HG02798 (cell line): ENCODE measurements around the gene ABI1.
"Not testable (repeated sequence)": the region's sequence is repeated elsewhere in the genome, so short reads cannot be mapped to it uniquely, and the experiment has no call there.

ENCODE experiments used
- ATAC-seq: cut with Tn5 transposase; IDR thresholded peaks from one replicate; pipeline ENCODE4 v1.9.1; 2021; ENCODE audit warnings: mild to moderate bottlenecking; ENCODE audit not compliant: unreplicated experiment, poor library complexity

ABI1 gene

DNA sequence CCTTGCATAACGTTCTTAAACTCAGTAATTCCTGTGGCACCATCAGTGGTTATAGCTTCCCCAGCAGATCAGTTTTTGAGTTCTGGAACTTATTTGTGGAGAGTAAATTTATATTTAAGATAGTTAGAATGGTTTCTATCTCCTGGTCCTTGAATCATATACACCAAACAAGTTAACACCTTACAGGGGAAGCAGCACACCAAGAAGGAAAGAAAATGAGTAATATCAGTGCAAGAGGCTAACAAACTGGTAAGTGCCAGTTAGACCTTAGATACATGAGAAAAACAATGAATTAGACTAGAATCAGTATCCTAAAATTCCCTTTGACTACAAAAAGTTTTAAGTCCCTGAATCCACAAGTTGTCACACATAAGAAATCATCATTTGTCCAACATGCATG is 54.2 kb downstream of the ABI1 start:
- no peak for ATAC-seq

DNA sequence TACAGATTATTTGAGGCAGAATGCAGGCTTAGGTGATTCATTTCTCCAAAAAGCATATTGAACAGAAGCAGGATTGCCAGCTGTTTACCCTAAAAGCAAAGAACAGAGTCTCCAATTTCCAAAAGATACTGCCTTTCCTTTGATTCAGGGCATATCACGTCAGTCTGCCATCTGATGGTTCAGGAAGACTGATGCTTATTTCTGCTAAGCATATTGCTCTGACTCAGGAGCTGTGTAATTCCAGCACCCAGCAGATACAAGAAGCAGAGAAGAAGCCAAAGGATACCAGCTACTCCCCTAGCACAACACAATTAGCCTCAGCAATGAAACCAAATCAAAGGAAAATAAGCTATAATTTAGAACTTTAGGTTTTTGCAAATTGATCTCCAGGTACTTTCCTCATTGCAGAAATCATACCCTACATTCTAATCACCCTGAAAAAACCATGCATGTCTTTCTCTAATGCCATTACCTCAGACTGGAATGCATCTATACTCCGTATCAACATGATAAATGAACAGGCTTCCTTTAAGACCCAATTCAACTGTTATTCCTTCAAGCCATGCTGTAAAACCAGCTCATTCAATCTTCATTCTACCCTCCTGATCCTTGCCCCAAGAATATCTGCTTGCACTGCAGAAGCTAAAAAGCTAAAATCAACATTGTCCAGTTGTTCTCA is 55.1 kb downstream of the ABI1 start:
- no peak for ATAC-seq

DNA sequence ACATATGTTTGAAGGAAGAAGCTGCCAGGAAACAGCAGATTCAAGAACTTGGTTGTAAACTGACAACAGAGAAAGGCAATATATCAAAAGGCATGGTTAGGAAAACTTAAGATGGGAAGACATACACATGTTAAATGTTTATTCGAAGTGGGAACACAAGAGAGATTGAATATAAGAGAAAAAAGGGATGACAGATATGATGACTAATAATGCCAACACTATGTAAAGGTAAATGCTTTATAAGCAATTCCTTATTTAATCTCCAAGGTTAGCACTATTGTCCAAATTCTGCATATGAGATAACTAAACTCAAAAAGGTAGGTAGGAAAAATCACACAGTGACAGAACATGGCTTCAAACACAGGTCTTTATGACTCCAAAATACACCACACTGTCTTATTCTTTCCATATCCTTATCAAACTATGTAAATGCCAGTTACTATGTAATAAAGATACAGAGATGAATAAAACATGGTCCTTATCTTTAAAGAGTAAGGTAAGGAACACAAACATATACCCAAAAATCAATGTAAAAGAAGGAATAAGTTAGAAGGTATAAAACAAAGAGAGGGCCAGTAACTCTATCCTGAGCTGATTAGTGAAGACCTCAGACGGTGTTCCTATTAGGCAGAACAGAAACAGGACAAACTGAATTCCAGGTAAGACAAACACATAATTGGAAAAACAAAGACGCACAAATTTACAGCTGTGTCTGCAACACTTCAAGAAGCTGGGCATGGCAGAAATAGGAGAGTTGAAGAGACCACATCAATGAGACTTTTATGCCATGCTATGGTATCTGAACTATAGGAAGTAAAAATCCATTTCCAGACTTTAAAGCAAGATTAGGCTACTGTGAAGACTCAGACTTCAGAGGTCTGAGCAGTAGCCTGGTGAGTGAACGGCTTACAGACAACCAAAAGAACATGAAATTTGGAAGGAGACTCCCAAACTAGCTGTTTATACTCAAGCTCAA is 56.1 kb downstream of the ABI1 start:
- no peak for ATAC-seq

DNA sequence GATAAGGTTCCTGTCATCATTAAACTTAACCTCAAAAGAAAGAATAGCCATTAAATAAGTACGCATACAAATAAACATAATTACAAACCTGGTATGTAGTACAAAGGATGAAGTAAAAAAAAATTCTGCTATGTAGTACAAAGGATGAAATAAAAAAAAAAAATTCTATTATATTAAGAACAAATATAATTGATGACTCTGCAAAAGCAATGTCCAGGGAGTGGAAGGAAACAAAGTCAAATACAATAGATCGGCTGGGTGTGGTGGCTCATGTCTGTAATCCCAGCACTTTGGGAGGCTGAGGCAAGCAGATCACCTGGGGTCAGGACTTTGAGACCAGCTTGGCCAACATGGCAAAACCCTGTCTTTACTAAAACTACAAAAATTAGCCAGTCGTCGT is 56.9 kb downstream of the ABI1 start:
- no peak for ATAC-seq

DNA sequence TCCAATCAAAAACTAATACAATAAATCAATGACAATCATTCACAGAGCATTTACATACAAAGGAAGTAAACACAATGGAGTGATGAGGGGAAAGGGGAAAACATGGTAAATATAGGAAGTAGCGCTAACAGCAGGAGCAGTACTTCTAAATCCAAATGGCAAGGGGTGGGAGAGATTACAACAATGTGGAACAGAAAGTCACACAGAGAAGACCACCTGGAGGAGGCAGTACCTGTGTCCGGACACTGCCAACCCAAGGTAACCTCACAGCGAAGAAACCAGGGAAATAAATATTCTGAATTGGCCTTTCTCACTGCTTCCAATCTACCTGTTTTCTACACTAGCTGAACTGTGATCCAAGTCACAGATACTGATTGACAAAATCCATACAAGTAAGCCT is 58.2 kb downstream of the ABI1 start:
- ATAC-seq: no peak

DNA sequence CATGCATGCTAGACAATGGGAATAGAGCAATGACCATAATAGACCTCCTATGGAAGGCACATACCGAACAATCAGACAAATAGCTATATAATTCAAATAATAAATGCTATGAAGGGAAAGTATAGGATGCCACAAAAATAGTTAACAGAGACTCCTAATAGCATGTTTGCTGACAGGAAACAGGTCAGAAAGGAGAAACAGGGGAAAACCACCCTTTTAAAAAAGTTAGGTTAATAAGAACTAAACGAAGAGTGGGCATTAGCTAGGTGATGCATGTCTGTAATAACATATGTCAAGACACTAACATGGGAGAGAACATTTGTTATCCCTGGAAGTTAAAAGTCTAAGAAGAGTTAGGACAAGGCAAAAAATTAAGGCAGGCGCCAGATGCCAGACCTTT is 58.9 kb downstream of the ABI1 start:
- no peak for ATAC-seq

DNA sequence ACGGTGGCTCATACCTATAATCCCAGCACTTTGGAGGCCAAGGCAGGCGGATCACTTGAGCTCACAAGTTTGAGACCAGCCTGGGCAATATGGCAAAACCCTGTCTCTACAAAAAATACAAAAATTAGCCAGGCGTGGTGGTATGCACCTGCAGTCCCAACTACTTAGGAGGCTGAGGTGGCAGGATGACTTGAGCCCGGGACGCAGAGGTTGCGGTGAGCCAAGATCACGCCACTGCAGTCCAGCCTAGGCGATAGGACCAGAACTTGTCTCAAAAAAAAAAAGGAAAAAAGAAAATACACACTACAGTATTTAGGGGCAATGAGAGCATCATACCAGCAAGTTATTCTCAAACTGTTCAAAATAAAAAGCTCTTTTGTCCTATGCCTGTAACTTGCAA is 59.5 kb downstream of the ABI1 start:
- ATAC-seq: no peak

DNA sequence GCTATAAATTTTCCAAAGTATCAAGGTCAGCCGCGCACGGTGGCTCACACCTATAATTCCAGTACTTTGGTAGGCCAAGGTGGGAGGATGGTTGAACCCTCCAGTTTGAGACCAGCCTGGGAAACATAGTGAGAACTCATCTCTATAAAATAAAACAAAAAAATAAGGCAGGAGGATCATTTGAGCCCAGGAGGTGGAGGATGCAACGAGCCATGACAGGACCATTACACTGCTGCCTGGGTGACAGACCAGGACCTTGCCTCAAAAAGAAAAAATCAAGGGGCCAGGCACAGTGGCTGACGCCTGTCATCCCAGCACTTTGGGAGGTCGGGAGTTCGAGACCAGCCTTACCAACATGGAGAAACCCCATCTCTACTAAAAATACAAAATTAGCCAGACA is 60.3 kb downstream of the ABI1 start:
- ATAC-seq: no peak

DNA sequence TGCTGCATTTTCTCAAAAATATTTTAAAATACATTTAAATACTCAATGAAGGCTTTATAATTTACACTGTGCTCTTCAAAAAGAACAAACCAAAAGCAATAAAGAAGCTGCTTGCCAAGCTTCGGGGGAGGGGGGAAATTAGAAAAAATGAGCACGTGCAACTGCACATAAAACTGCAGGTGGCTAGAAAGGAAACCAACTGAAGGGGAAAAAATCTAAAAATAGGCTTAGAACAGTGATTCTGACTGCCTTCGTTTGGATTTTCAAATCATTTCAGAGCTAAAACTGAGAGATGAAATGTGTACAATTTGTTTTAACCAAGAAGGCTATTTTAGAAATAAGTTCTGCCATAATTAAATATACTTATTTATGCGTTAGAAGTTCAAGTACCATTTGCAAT is 61.4 kb downstream of the ABI1 start:
- ATAC-seq: peak; percentile 73

DNA sequence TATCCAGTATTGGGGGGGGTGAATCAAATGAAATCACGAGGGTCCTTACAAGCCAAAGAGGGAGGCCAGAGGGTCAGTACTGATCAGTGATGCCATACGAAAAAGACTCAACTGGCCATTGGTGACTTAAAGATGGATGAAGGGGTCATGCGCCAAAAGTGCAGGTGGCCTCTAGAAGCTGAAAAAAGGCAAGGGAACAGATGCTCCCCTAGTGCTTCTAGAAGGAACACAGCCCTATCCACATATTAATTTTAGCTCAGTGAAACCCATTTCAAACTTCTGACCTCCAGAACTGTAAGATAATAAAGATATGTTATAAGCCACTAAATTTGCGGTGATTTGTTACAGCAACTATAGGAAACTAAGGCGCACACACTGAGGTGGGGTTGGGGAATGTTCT is 62.5 kb downstream of the ABI1 start:
- ATAC-seq: no peak

DNA sequence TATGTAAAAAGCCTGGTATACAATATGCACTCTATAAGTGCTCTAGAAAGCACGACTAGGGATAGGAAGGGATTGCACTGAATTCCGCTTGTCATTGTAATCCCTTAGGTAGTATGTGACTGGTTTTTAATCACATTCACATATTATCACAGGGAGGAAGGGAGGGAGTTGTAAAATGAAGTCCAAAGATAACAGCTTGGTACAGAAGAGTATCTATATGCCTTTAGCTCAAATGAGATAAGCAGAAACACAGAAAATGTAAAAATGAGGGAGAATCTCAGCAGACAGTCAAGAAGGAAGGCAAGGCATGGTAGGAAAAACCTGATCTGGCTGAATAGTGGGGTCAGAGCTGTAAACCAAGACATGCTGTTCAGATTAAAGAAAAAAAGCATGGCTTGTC is 63.4 kb downstream of the ABI1 start:
- no peak for ATAC-seq

DNA sequence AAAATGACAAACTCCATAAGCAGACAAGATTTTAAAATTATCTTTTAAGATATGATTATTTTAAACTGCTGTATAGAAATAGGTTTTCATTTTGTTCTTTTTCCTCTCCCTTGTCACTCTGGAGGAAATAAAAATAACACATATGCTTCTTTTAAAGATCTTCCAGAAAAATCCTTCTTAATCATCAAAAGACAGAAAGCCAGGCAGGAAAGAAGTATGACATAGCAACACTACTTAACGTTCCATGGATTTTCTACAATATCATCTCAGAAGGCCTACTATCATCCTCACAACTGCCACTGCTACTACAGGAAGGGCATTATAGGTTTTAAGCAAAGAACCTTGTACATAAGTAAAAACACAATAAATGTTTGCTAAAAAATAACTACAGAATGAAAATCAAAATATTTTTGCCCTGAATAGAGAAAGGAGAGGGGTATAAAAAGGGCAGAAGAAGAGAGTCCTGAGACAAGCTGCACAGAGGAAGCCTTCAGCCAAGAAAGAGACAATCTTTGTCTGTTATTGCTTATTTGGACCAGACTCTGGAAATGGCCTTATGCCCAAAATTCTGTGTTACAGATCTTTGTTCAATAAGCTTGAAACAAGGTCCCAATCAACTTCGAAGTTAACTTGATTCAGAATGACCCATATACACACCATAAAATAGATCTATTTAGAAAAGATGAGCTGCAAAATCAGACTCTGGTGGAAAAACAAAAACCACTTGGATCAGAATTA is 67.8 kb downstream of the ABI1 start:
- ATAC-seq: no peak

DNA sequence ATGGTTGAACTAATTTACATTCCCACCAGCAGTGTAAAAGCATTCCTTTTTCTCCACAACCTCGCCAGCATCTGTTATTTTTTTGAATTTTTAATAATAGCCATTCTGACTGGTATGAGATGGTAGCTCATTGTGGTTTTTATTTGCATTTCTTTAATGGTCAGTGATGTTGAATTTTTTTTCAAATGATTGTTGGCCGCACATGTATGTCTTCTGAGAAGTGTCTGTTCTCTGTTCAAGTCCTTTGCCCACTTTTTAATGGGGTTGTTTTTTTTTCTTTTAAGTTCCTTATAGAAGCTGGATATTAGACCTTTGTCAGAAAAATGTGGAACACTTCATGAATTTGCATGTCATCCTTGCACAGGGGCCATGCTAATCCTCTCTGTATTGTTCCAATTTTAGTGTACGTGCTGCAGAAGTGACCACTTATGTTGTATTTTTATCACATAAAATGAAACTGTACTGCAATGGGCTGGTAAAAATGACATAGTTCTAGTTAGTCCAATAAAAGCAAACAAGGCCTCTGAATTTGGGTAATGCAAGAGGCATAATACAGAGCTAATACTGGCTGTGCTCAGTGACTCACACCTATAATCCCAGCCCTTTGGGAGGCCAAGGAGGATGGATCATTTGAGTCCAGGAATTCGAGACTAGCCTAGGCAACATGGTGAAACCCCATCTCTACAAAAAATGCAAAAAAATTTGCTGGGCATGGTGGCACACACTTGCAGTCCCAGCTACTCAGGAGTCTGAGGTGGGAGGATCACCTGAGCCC is 70.3 kb downstream of the ABI1 start:
- no peak for ATAC-seq

DNA sequence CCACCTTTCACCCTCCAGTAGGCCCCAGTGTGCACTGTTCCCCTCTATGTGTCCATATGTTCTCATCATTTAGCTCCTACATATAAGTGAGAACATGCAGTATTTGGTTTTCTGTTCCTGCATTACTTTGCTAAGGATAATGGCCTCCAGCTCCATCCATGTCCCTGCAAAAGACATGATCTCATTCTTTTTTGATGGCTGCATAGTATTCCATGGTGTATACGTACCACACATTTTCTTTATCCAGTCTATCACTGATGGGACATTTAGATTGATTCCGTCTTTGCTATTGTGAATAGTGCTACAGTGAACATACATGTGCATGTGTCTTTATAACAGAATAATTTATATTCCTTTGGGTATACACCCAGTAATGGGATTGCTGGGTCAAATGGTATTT is 71.0 kb downstream of the ABI1 start:
- not testable (repeated sequence) for ATAC-seq

DNA sequence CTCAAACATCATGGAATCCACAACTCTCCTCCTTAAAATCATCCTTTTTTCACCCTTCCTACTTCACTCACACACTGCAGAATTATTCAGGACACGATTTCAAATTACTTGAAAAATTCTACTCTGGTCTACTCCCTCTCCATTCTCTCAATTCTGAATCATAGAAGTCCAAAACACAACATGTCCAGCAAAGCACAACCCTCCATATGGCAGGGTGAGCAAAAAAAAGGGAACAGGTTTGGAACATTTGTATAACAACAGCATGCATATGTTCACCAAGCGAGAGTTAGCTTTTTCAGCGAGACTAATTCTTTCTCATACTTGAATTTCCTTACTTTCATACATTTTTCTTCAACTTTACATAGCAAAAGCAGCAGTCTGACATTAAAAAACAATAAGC is 73.4 kb downstream of the ABI1 start:
- ATAC-seq: no peak

DNA sequence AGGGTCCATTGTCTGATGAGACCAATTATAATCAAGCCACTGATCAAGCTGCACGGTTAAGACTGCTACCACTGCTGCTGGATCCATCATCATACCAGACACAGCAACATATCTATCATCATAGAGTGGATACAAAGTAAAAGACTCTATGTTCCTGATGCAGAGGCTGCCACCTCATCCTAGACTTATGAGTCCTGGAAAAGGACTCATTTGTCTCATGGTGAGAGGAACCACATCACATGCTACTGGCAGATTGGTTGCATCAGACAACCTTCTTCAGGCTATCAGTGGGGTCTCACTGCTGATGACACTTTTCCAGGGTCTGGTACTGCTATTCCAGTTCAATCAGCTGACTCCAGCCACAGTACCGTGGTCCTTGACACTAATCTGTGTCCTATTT is 79.0 kb downstream of the ABI1 start:
- ATAC-seq: no peak

DNA sequence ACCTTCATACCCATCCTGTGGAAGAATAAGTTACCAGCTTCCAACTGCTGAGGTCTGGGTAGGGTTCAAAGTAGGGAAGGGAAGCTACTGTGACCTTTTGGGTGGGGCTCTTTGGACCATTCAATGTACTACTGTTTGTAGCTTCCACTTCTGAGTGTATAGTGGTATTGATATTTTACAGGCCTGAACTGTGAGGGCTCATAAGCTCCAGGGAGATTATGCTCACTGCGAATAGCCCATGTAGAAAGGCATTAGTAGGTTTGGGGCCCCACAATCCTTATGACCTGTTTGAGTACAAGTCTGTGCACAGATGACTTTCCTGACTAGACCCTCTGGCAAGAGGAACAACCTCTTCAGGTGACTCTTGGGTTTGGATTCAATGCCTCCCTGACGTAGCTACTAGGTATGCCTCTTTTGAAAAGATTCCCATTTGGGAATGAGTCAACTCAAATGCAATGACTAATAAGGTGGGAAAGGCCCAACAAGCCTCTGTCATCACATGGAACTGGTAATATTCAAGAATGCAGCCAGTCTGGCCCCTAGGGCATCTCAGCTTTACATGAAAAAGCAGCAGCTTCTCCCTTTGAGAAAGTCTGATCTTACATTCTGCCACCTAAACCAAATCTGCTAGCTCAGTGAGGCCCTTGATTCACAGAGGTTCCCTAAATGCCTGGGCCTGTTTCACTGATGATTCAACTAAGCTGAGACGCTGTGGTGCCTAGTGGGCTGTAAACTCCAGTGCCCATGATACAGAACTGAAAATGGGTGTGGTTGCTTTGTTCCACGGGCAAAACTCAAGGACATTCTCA is 79.8 kb downstream of the ABI1 start:
- peak; percentile 59 for ATAC-seq

DNA sequence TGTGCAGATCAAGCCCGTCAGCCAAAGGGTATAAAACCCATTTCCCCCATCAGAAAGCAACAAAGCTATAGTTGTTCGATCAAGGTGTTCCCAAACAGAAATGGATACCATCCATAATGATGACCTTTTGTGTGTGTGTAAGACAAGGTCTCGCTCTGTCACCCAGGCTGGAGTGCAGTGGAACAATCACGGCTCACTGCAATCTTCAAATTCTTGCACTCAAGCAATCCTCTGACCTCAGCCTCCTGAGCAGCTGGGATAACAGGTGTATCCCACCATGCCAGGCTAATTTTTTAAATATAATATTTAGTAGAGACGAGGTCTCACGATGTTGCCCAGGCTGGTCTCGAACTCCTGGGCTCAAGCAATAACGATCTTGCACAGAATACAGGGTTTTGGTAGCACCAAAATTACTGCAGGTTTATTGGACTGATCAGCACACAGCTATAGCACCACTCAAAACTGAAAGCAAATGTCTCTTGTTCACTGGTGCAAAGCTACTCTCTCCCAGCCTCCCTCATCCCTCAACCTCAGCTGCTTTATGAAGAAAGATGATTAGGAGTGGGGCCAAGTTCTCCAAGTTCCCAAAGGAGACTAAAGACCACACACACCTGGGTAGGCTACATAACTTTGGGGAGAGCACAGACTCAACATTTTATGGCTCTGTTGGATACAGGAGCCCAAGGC is 80.5 kb downstream of the ABI1 start:
- ATAC-seq: peak; percentile 43
